GM12878 (cell line): ENCODE results near the gene TKT.

ENCODE experiments used
- CTCF ChIP-seq, 3 experiments: IDR thresholded peaks in 2 of 3; conservative IDR thresholded peaks in 1 of 3; 2 replicates each; pipeline ENCODE4 v1.5.1; 2011; ENCODE audit warnings: low read depth in 3 of 3, low read length in 3 of 3, mild to moderate bottlenecking in 3 of 3, control low read depth in 2 of 3, moderate library complexity in 2 of 3, inconsistent platforms in 1 of 3, mixed read lengths in 1 of 3; ENCODE audit not compliant: control insufficient read depth in 2 of 3, insufficient read depth in 1 of 3; ENCODE audit errors: extremely low read depth in 1 of 3
- ETV6 ChIP-seq, 2 experiments: fragments of 450-650 bp in 1 of 2; IDR thresholded peaks in 1 of 2; conservative IDR thresholded peaks in 1 of 2; 2 replicates each; pipeline ENCODE4 v1.6.1; 2014; ENCODE audit warnings: antibody characterized with exemption in 1 of 2, borderline replicate concordance in 1 of 2, low read depth in 1 of 2, mild to moderate bottlenecking in 1 of 2, moderate library complexity in 1 of 2
- FOS ChIP-seq: IDR thresholded peaks from 3 replicates; pipeline ENCODE4 v1.6.1; 2011; ENCODE audit warnings: borderline replicate concordance; ENCODE audit not compliant: insufficient read length; ENCODE audit errors: extremely low read depth
- POLR2A ChIP-seq: IDR thresholded peaks from 2 replicates; pipeline ENCODE4 v1.6.1; 2011; ENCODE audit warnings: low read depth, mild to moderate bottlenecking, low read length
- POU2F2 ChIP-seq: IDR thresholded peaks from 3 replicates; pipeline ENCODE4 v1.6.1; 2011; ENCODE audit warnings: low read depth, mild to moderate bottlenecking, low read length, borderline replicate concordance
- TCF7 ChIP-seq: IDR thresholded peaks from 2 replicates; pipeline ENCODE4 v1.6.1; 2014; ENCODE audit warnings: antibody characterized with exemption, borderline replicate concordance
- TF ChIP-seq, protein P1 (sequence below): fragments of 450-650 bp; IDR thresholded peaks from 2 replicates; pipeline ENCODE4 v1.6.1; 2018; ENCODE audit warnings: borderline replicate concordance, mild to moderate bottlenecking; ENCODE audit not compliant: partially characterized antibody

DNA sequence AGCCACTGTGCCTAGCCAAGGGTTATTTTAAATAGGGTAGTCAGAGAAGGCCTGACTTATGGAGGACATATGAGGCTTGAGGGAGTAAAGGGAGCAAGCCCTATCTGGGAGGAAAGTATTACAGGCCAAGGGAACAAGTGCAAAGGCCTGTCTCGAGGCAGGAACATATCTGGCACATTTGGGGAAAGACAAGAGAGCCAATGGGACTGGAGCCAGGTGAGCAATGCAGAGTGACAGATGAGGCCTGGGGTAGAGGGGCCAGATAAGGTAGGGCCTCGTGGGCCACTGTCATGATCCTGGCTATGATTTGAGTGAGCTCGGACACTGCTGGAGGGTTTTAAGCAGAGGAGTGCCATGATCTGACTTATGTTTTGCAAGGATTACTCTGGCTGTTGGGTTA is 47.7 kb upstream of the TKT start:
- TF ChIP-seq CTCF (IDR thresholded peaks at IDR 0.05 in 2 of 3, conservative IDR thresholded peaks at IDR 0.05 in 1 of 3; ENCODE audit: control insufficient read depth in 2 of 3, extremely low read depth in 1 of 3, insufficient read depth in 1 of 3, low read depth in 3 of 3, low read length in 3 of 3) (no peak), POLR2A (no peak), POU2F2 (no peak), FOS (no peak), ETV6 (conservative IDR thresholded peaks at IDR 0.05 in 1 of 2, IDR thresholded peaks at IDR 0.05 in 1 of 2; ENCODE audit: borderline replicate concordance in 1 of 2, low read depth in 1 of 2) (no peak), TCF7 (no peak)
- TF ChIP-seq, protein P1, sequence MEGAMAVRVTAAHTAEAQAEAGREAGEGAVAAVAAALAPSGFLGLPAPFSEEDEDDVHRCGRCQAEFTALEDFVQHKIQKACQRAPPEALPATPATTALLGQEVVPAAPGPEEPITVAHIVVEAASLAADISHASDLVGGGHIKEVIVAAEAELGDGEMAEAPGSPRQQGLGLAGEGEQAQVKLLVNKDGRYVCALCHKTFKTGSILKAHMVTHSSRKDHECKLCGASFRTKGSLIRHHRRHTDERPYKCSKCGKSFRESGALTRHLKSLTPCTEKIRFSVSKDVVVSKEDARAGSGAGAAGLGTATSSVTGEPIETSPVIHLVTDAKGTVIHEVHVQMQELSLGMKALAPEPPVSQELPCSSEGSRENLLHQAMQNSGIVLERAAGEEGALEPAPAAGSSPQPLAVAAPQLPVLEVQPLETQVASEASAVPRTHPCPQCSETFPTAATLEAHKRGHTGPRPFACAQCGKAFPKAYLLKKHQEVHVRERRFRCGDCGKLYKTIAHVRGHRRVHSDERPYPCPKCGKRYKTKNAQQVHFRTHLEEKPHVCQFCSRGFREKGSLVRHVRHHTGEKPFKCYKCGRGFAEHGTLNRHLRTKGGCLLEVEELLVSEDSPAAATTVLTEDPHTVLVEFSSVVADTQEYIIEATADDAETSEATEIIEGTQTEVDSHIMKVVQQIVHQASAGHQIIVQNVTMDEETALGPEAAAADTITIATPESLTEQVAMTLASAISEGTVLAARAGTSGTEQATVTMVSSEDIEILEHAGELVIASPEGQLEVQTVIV = no peak
